ENCODE data around the gene SPIB. TPM values are rescaled to one million over a fixed set of nuclear protein-coding genes. Genes with fewer than 3 reads are reported as not detected.

SPIB gene
- total RNA-seq = not detected in 2 replicates

GRCh38 chr19:50418176-50419021, at the start of gene SPIB:
SPIB (plus strand) TSS chr19:50418938; CDS start chr19:50418963, 25 bp downstream.

GRCh38 chr19:50376166-50377050, 42.3 kb upstream of the SPIB start, which contains the start of gene NR1H2:
NR1H2 (plus strand) TSS chr19:50376457; CDS start chr19:50377606, 1,149 bp downstream.

DNA sequence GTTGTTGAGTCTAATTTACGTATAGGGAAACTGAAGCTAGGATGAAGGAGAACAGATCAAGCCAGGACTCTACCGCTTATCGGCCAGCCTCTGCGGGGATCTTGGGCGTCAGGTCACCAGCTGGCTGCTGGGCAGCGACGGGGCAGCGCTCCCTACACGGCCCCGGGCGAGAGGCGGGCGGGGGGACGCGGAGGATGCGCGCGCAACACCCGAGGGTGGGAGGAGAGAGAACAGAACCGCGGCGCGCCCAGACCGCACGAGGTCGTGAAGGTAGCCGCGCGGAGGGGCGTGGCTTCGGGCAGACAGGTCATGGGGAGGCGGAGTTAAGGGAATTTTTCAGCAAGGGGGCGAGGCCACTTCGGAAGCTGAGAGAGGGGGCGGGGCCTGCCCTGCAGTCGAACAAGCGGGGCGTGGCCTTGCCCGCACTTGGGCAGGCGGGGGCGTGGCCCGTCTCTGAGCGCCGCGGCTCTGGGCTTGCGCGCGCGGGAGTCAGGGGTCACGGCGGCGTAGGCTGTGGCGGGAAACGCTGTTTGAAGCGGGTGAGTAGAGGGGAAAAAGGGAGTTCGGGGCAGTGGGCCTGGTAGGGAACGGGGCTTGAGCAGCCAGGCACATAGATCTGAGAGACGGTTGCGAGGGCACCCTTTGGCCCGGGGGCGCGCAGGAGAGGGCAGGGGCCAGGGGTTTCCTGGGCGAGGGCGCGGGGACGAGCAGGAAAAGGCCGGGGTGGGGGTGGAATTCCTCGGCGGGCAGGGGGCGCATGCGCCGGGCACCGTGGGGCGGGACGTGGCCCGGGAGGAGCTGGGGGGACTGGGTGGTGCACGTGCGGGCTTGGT, 34.7 kb upstream of the SPIB start, which contains the start of gene POLD1:
TSS of gene POLD1 (plus strand) at position 496 of the 833 bp plus-strand sequence. CDS start 14,505 bp downstream, outside the sequence.

DNA sequence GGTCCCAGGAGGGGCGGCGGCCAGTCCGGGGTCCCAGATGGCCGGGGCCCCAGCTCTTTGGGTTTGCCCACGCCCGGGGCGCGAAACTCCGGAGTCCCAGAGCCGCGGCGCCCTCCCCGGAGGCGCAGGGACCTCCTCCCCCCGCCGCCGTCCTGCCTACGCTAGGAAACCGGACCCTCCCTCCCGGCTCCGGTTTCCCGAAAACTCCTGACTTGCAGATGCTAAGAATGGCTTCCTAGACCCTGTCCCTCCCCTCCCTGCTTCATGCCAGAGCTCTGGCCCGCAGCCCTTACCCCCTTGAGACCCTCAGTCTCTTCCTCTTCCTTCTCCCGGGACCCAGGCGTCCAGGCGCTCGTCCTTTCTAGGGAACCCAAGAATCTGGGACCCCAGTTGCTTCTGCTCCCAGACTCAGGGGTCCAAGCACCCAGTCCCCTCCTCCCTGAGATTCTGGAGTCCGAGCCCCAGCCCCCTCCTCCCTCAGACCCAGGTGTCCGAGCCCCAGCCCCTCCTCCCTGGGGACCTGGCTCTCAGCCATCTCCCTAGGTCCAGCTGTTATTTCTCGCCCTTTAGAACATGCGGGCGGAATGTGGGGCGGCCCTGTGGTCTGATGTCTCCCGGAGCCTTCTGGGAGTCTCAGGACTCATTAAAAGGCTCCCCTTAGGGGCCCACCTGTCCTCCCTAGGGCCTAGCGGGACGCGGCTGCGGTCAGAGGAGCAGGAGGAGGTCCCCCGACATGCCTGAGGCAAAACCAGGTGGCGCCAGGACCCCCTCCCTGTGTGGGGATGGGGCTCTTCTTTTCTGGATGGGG, 13.7 kb downstream of the SPIB start, which contains the start of gene MYBPC2:
TSS of gene MYBPC2 (plus strand) at position 672 of the 808 bp plus-strand sequence. CDS start at position 734, 62 bp downstream.

DNA sequence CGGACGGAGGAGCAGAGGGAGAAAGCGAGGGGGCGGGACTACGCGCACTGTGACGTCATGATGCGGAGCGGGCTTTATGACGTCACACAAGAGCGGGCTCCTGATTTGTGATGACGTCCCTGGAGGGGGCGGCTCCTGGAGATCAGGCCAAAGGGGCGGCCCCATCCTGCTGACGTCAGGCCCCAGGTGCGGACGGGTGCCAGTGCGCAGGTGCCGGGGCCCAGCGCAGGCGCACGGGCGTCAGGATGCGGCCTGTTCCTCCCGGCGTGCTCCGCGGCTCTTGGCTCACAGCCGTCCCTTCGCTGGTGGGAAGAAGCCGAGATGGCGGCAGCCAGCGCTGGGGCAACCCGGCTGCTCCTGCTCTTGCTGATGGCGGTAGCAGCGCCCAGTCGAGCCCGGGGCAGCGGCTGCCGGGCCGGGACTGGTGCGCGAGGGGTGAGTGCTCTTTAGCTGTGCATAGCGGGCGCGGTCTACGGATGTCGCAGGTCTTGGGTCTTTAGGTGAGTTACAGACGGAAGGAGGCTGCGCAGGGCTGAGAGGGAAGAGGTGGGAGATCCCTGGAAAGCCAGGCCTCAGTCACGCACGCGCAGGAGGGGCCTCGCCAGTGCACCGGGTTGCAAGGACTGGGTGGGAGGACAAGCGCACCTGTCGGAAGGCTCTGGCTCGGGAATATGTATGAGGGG, 57.6 kb downstream of the SPIB start, which contains the start of the genes EMC10 and GARIN5A:
TSS of gene EMC10 (plus strand) at position 284 of the 683 bp plus-strand sequence. CDS start at position 322, 38 bp downstream.
TSS of gene GARIN5A (minus strand) at position 625 of the 683 bp plus-strand sequence. CDS start at position 165, 460 bp downstream.

Other genes with a start within 250 kb of the SPIB start
- 0.38 TPM in 1 of 2 replicates, not detected in the other for gene MYH14, start 215.3 kb upstream of the SPIB start, total RNA-seq
- gene KCNC3, start 89.6 kb upstream of the SPIB start, total RNA-seq = under 0.01 and 0.38 TPM in 2 replicates
- 0.19 TPM in 1 of 2 replicates, not detected in the other for gene NAPSA, start 53.3 kb upstream of the SPIB start, total RNA-seq
- gene NR1H2, start 42.5 kb upstream of the SPIB start, total RNA-seq = 45.5 and 67.3 TPM in 2 replicates
- gene POLD1, start 34.6 kb upstream of the SPIB start, total RNA-seq = 65.4 and 79.4 TPM in 2 replicates
- not detected in 2 replicates for gene MYBPC2, start 14.0 kb downstream of the SPIB start, total RNA-seq
- gene EMC10, start 57.6 kb downstream of the SPIB start, total RNA-seq = 31.6 and 54.2 TPM in 2 replicates
- not detected in 2 replicates for gene GARIN5A, start 57.9 kb downstream of the SPIB start, total RNA-seq
- gene JOSD2, start 92.3 kb downstream of the SPIB start, total RNA-seq = 14.7 and 16.7 TPM in 2 replicates
- gene ASPDH, start 95.0 kb downstream of the SPIB start, total RNA-seq = 0.19 TPM in 1 of 2 replicates, not detected in the other
- gene LRRC4B, start 149.5 kb downstream of the SPIB start, total RNA-seq = under 0.01 TPM in 1 of 2 replicates, not detected in the other
- gene SYT3, start 220.9 kb downstream of the SPIB start, total RNA-seq = 0.19 TPM in 1 of 2 replicates, not detected in the other
- 0.57 and 1.1 TPM in 2 replicates for gene C19orf81, start 230.5 kb downstream of the SPIB start, total RNA-seq